NCI-H1930 (cell line): ENCODE data around the gene TMCC2.
"Not testable (repeated sequence)": the region's sequence is repeated elsewhere in the genome, so short reads cannot be mapped to it uniquely, and the experiment has no call there.

ENCODE experiments used
- DNase-seq, 2 experiments: peaks; one replicate each; lab custom pipeline; 2025; lab: John Stamatoyannopoulos, UW

TMCC2 gene

GRCh38 chr1:205214756-205215155 is 13.0 kb upstream of the TMCC2 start:
- DNase-seq = no peak

- no peak for DNase-seq
Measured at GRCh38 chr1:205216588-205216987, 11.2 kb upstream of the TMCC2 start.

- no peak for DNase-seq
Measured at GRCh38 chr1:205217418-205217817, 10.3 kb upstream of the TMCC2 start.

- DNase-seq = no peak
Measured at GRCh38 chr1:205220421-205220820, 7.3 kb upstream of the TMCC2 start.

- no peak for DNase-seq
Measured at GRCh38 chr1:205224736-205225135, 3.0 kb upstream of the TMCC2 start.

- DNase-seq = no peak
Measured at GRCh38 chr1:205225901-205226765, 1.6 kb upstream of the TMCC2 start.

- no peak for DNase-seq
Measured at GRCh38 chr1:205226868-205227583, 720 bp upstream of the TMCC2 start.

- DNase-seq = no peak
Measured at GRCh38 chr1:205228093-205228521, 361 bp downstream of the TMCC2 start.

GRCh38 chr1:205229399-205229871 is 1.7 kb downstream of the TMCC2 start:
- peak; percentile 15 to 39 for DNase-seq

- DNase-seq = no peak
Measured at GRCh38 chr1:205229916-205230700, 2.4 kb downstream of the TMCC2 start.

GRCh38 chr1:205230982-205231381 is 3.2 kb downstream of the TMCC2 start:
- no peak for DNase-seq

- no peak for DNase-seq
Measured at GRCh38 chr1:205232127-205232820, 4.5 kb downstream of the TMCC2 start.

GRCh38 chr1:205232945-205233397 is 5.2 kb downstream of the TMCC2 start:
- DNase-seq = no peak

GRCh38 chr1:205233986-205234385 is 6.2 kb downstream of the TMCC2 start:
- DNase-seq = not testable (repeated sequence)

- no peak for DNase-seq
Measured at GRCh38 chr1:205235951-205236350, 8.2 kb downstream of the TMCC2 start.

- DNase-seq = no peak
Measured at GRCh38 chr1:205236526-205236925, 8.8 kb downstream of the TMCC2 start.

GRCh38 chr1:205236951-205237475 is 9.3 kb downstream of the TMCC2 start:
- no peak for DNase-seq

GRCh38 chr1:205237526-205238484 is 10.1 kb downstream of the TMCC2 start:
- no peak for DNase-seq

- DNase-seq = no peak
Measured at GRCh38 chr1:205239078-205239477, 11.3 kb downstream of the TMCC2 start.

GRCh38 chr1:205240118-205240517 is 12.4 kb downstream of the TMCC2 start:
- no peak for DNase-seq
